H1 (cell line): ENCODE data around the gene ZNF592. TPM values are rescaled to one million over a fixed set of nuclear protein-coding genes. Genes with fewer than 3 reads are reported as not detected.

Source experiments
- CTCF ChIA-PET: fragments of 300-600 bp; sonication (Branson Sonifier 250); formaldehyde crosslinking; loops from one replicate; lab custom pipeline; 2021; ENCODE audit not compliant: partially characterized antibody; lab: Charles Lee
- POLR2A ChIA-PET: fragments of 300-600 bp; sonication (Branson Sonifier 250); formaldehyde crosslinking; loops from one replicate; lab custom pipeline; 2021; ENCODE audit warnings: inconsistent platforms; ENCODE audit not compliant: partially characterized antibody; lab: Charles Lee
- DNase-seq, 2 experiments: peaks; one replicate each; pipeline versions ENCODE4 v3.0.0 to v3.0.0-alpha.2; 2010 to 2022; ENCODE audit warnings: low spot score in 2 of 2, low read depth in 1 of 2, mixed read lengths in 1 of 2
- FAIRE-seq: peaks from 2 replicates; lab custom pipeline; 2011; peaks lifted over from hg19 to GRCh38; lab: Jason Lieb, UNC
- H2AFZ ChIP-seq: 2 replicates; pipeline ENCODE4 v1.8.1; 2012; ENCODE audit warnings: low read length, inconsistent platforms
- H2AK5ac ChIP-seq: 2 replicates; pipeline ENCODE4 v1.6.1; 2013; ENCODE audit warnings: low read depth, low read length
- H2BK120ac ChIP-seq: replicated peaks from 2 replicates; pipeline ENCODE3; 2013; ENCODE audit warnings: low read depth, low read length, inconsistent platforms
- H2BK12ac ChIP-seq: 2 replicates; pipeline ENCODE4 v1.6.1; 2013; ENCODE audit warnings: low read depth, low read length
- H2BK15ac ChIP-seq: 2 replicates; pipeline ENCODE4 v1.6.1; 2013; ENCODE audit warnings: low read length
- H2BK20ac ChIP-seq: 2 replicates; pipeline ENCODE4 v1.6.1; 2013; ENCODE audit warnings: low read length
- H2BK5ac ChIP-seq: 2 replicates; pipeline ENCODE4 v1.6.1; 2013; ENCODE audit warnings: low read depth, low read length
- H3K14ac ChIP-seq: 2 replicates; pipeline ENCODE4 v1.6.1; 2013; ENCODE audit warnings: inconsistent platforms; ENCODE audit not compliant: insufficient read length
- H3K18ac ChIP-seq: 2 replicates; pipeline ENCODE4 v1.6.1; 2013; ENCODE audit warnings: low read length; ENCODE audit errors: extremely low read depth
- H3K23ac ChIP-seq: 2 replicates; pipeline ENCODE4 v1.6.1; 2013; ENCODE audit warnings: inconsistent platforms; ENCODE audit not compliant: insufficient read length
- H3K23me2 ChIP-seq: 2 replicates; pipeline ENCODE4 v1.6.1; 2013; ENCODE audit warnings: low read depth, low read length
- H3K27ac ChIP-seq: 2 replicates; pipeline ENCODE4 v1.6.1; 2011; ENCODE audit warnings: low read depth, low read length, inconsistent platforms
- H3K27me3 ChIP-seq, 4 experiments: replicated peaks in 1 of 4; 1 replicate in 1 of 4; 2 replicates in 3 of 4; pipeline versions ENCODE4 v1.6.1 to v1.8.1; 2011 to 2013; ENCODE audit warnings: low read length in 3 of 4, mild to moderate bottlenecking in 3 of 4, inconsistent platforms in 2 of 4, mixed read lengths in 2 of 4, moderate library complexity in 1 of 4; ENCODE audit not compliant: control insufficient read depth in 3 of 4, insufficient read depth in 3 of 4; ENCODE audit errors: extremely low read depth in 1 of 4
- H3K36me3 ChIP-seq, 4 experiments: 2 replicates each; pipeline versions ENCODE4 v1.6.1 to v1.8.1; 2011 to 2013; ENCODE audit warnings: mild to moderate bottlenecking in 4 of 4, low read length in 3 of 4, moderate library complexity in 2 of 4, control low read depth in 1 of 4, inconsistent platforms in 1 of 4; ENCODE audit not compliant: insufficient read depth in 4 of 4, control insufficient read depth in 2 of 4
- H3K4ac ChIP-seq: replicated peaks from 2 replicates; pipeline ENCODE3; 2013; ENCODE audit warnings: low read length, low read depth, mixed read lengths, inconsistent platforms; ENCODE audit not compliant: insufficient read length
- H3K4me1 ChIP-seq, 4 experiments: replicated peaks in 1 of 4; 1 replicate in 1 of 4; 2 replicates in 3 of 4; pipeline versions ENCODE4 v1.6.1 to v1.8.1; 2011 to 2013; ENCODE audit warnings: low read length in 3 of 4, inconsistent platforms in 2 of 4, mixed read lengths in 1 of 4; ENCODE audit not compliant: insufficient read depth in 4 of 4, control insufficient read depth in 3 of 4
- H3K4me2 ChIP-seq, 2 experiments: 2 replicates each; pipeline versions ENCODE4 v1.6.1 to v1.8.1; 2011 to 2013; ENCODE audit warnings: low read depth in 2 of 2, low read length in 2 of 2, control low read depth in 1 of 2, inconsistent platforms in 1 of 2, mild to moderate bottlenecking in 1 of 2; ENCODE audit not compliant: insufficient read depth in 1 of 2
- H3K4me3 ChIP-seq, 4 experiments: fragments of 200-600, 300-600 bp in 1 of 4; sonication (generic), shearing (Covaris generic), sonication (Bioruptor Twin) in 1 of 4; 2 replicates each; pipeline versions ENCODE4 v1.5.1 to v1.8.1; 2011 to 2016; ENCODE audit warnings: low read length in 4 of 4, low read depth in 3 of 4, control low read depth in 2 of 4, inconsistent platforms in 2 of 4, mild to moderate bottlenecking in 2 of 4, mixed read lengths in 1 of 4, moderate library complexity in 1 of 4; ENCODE audit not compliant: insufficient read depth in 2 of 4; ENCODE audit errors: extremely low read depth in 1 of 4
- H3K56ac ChIP-seq: replicated peaks from 2 replicates; pipeline ENCODE3; 2013; ENCODE audit warnings: low read depth, mild to moderate bottlenecking, mixed read lengths, low read length, inconsistent platforms; ENCODE audit not compliant: insufficient read length
- H3K79me1 ChIP-seq: 2 replicates; pipeline ENCODE4 v1.6.1; 2013; ENCODE audit warnings: low read depth, low read length, control low read depth
- H3K79me2 ChIP-seq, 2 experiments: 2 replicates each; pipeline versions ENCODE4 v1.6.1 to v1.8.1; 2012 to 2013; ENCODE audit warnings: low read length in 2 of 2, mild to moderate bottlenecking in 2 of 2, inconsistent platforms in 1 of 2; ENCODE audit not compliant: insufficient read depth in 2 of 2, control insufficient read depth in 1 of 2
- H3K9ac ChIP-seq, 4 experiments: replicated peaks in 1 of 4; 1 replicate in 1 of 4; 2 replicates in 3 of 4; pipeline versions ENCODE4 v1.6.1 to v1.8.1; 2011 to 2013; ENCODE audit warnings: low read depth in 3 of 4, low read length in 3 of 4, control low read depth in 2 of 4, mild to moderate bottlenecking in 2 of 4, moderate library complexity in 2 of 4, inconsistent platforms in 1 of 4; ENCODE audit errors: extremely low read depth in 1 of 4
- H3K9me3 ChIP-seq, 2 experiments: 2 replicates each; pipeline versions ENCODE4 v1.6.1 to v1.8.1; 2012 to 2013; ENCODE audit warnings: mild to moderate bottlenecking in 2 of 2, moderate library complexity in 2 of 2, control low read depth in 1 of 2, inconsistent platforms in 1 of 2, low read depth in 1 of 2, low read length in 1 of 2, mixed read lengths in 1 of 2; ENCODE audit not compliant: insufficient read depth in 2 of 2
- H4K20me1 ChIP-seq, 2 experiments: replicated peaks in 1 of 2; 2 replicates each; pipeline versions ENCODE3 to v1.8.1; 2011 to 2013; ENCODE audit warnings: inconsistent platforms in 2 of 2, low read length in 2 of 2, mild to moderate bottlenecking in 1 of 2; ENCODE audit not compliant: insufficient read depth in 2 of 2, control insufficient read depth in 1 of 2
- H4K5ac ChIP-seq: 2 replicates; pipeline ENCODE4 v1.6.1; 2013; ENCODE audit warnings: low read length, low read depth, mixed read lengths, inconsistent platforms; ENCODE audit not compliant: insufficient read length
- H4K8ac ChIP-seq: 2 replicates; pipeline ENCODE4 v1.8.0; 2013; ENCODE audit warnings: mild to moderate bottlenecking, moderate library complexity, low read length, inconsistent platforms; ENCODE audit not compliant: insufficient read depth; ENCODE audit errors: extremely low read depth
- H4K91ac ChIP-seq: replicated peaks from 2 replicates; pipeline ENCODE3; 2013; ENCODE audit warnings: low read length, mixed read lengths, inconsistent platforms; ENCODE audit not compliant: insufficient read length
- TAF7 ChIP-seq: optimal IDR thresholded peaks from 2 replicates; pipeline ENCODE3; 2011; ENCODE audit warnings: low read depth, mild to moderate bottlenecking, inconsistent platforms, low read length, moderate library complexity, borderline replicate concordance
- WGBS, 2 experiments: shearing (Covaris generic) in 1 of 2; methylation state at CpG; one replicate each; pipeline versions ENCODE4 v1.1.6 to v1.1.7; 2013 to 2015; ENCODE audit warnings: low lambda C conversion rate in 2 of 2, mixed read lengths in 2 of 2, inconsistent platforms in 1 of 2, low coverage in 1 of 2, missing lambda C conversion rate in 1 of 2; ENCODE audit not compliant: insufficient replicate concordance in 2 of 2, insufficient coverage in 1 of 2, insufficient read length in 1 of 2; ENCODE audit errors: extremely low coverage in 1 of 2, missing lambda C conversion rate in 1 of 2; 5-methylcytosine and 5-hydroxymethylcytosine counted together
- polyA plus RNA-seq, 7 experiments: library from polyadenylated mRNA; depleted of rRNA in 3 of 7; stranded (reverse) in 5 of 7; unstranded in 2 of 7; fragments of >200 nt in 5 of 7; fragments of 200-250 nt in 2 of 7; gene quantifications; 1 replicate in 5 of 7; 2 replicates in 1 of 7; 4 replicates in 1 of 7; pipeline versions ENCODE4 v1.2.1 to v1.2.3, GENCODE V29; 2011 to 2013; ENCODE audit warnings: missing spikeins in 2 of 7, mixed read lengths in 2 of 7
- total RNA-seq: library from RNA; stranded (reverse); fragmentation: NEBNext Ultra II Directional; extraction: Animal tissue kit (Norgen Biotek cat#: 25700); gene quantifications from 2 replicates; pipeline ENCODE4 v1.2.1, GENCODE V29; 2021

ZNF592 gene
- total and polyA plus RNA-seq, 2 of the 8 experiments (the other 6 are each of a cell fraction or from before 2014, with no cell fraction given) = 14.2 to 33.0 TPM

DNA sequence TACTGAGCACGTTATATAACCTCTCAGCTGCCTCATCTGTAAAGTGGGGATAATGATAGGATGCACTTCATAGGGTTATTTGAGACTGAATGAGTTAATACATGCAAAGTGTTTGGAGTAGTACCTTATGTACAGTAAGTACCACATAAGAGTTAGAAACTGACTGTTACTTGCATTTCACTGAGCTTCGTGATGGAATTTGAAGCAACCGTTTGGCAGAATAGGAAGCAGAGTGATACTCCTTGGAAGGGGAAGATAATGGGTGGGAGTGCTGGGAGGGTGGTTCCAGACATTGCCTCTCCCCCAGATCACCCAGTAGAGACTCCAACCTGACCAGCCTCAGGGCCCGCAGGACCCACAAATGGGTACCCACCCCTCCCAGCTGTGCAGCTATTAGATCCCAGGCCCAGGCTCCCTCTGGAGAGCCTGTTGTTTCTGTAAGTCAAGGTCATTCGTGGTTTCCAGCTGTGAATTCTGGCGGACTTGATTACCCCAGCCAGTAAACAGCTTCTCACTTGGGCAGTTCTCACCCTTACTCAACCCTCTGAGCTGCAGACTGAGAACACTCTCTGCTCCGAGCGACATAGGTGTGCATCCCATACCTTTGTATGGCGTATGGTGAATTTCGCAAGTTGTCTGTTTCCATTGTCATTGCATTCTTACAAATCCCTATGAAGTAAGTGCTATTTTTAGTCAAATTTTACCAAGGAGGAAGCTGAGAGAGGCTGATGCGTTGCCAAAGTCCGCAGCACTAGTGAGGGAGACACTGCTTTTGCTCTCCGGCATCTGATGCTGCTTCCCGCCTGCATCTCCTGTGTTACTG lies 79.9 kb downstream of the ZNF592 start:
- POLR2A ChIA-PET = interaction anchor here (0.6 to 2.0 kb wide), 5 partner anchors 12 to 54 kb away, joined by 3 to 5 read pairs (median 4); no protein-coding TSS in a partner anchor
- H4K5ac ChIP-seq = no peak overlapping the region
- CTCF ChIA-PET = interaction anchor here (0.6 to 9.2 kb wide), 21 partner anchors 7 to 874 kb away, joined by 3 to 89 read pairs (median 4); partner anchors contain the start of genes ALPK3 and WDR73
- TF ChIP-seq TAF7 = no peak

More for the DNA sequence above, 79.9 kb downstream of the ZNF592 start:
- H2BK15ac ChIP-seq = no peak overlapping the region
- H3K79me2 ChIP-seq = no peaks in the 10 kb centered on the region
- H3K4me2 ChIP-seq = no peak overlapping the region
- H3K27ac ChIP-seq = no peak overlapping the region
- H3K36me3 ChIP-seq = peaks cover 0 to 5% (median 1%) of the 10 kb centered on the region in 4 experiments; a peak in 1 of 8 replicates
- peaks cover 0 to 7% (median 2%) of the 10 kb centered on the region in 4 experiments; a peak in 2 of 7 replicates for H3K4me1 ChIP-seq
- no peak overlapping the region for H2BK120ac ChIP-seq
- H4K20me1 ChIP-seq = peaks cover 0 to 1% of the 10 kb centered on the region in 2 experiments
- 88% methylated on average over 14 of the region's 14 CpGs; no CpG with 5 or more reads in 1 of the 2 experiments for WGBS, 2 experiments
- no peak overlapping the region for H3K18ac ChIP-seq
- no peak overlapping the region for H3K23ac ChIP-seq
- no peak overlapping the region for H3K14ac ChIP-seq
- H4K8ac ChIP-seq = no peak overlapping the region
- no peak overlapping the region for H2BK20ac ChIP-seq
- H3K9ac ChIP-seq = no peak overlapping the region
- no peak overlapping the region for H2BK12ac ChIP-seq
- H3K56ac ChIP-seq = no peak overlapping the region
- no peak overlapping the region for H3K4me3 ChIP-seq
- no peak overlapping the region for H2AFZ ChIP-seq
- H2BK5ac ChIP-seq = no peak overlapping the region
- no peaks in the 10 kb centered on the region for H3K27me3 ChIP-seq
- no peak for DNase-seq
- no peak for FAIRE-seq
- H3K79me1 ChIP-seq = no peaks in the 10 kb centered on the region
- H4K91ac ChIP-seq = no peak overlapping the region
- no peaks in the 10 kb centered on the region for H3K23me2 ChIP-seq
- H3K9me3 ChIP-seq = no peaks in the 10 kb centered on the region
- H2AK5ac ChIP-seq = no peak overlapping the region
- no peak overlapping the region for H3K4ac ChIP-seq
